Activated CD4-positive, alpha-beta T cell treated with anti-CD3 and anti-CD28 coated beads, Interleukin-2, amount 50 U/mL, for 48 hours (primary cell): Measurements from ENCODE around the gene BMPR1B.

Experiments
- DNase-seq, 2 experiments: peaks; one replicate each; pipeline ENCODE4 v3.0.0-alpha.2; 2020

Gene BMPR1B

DNA sequence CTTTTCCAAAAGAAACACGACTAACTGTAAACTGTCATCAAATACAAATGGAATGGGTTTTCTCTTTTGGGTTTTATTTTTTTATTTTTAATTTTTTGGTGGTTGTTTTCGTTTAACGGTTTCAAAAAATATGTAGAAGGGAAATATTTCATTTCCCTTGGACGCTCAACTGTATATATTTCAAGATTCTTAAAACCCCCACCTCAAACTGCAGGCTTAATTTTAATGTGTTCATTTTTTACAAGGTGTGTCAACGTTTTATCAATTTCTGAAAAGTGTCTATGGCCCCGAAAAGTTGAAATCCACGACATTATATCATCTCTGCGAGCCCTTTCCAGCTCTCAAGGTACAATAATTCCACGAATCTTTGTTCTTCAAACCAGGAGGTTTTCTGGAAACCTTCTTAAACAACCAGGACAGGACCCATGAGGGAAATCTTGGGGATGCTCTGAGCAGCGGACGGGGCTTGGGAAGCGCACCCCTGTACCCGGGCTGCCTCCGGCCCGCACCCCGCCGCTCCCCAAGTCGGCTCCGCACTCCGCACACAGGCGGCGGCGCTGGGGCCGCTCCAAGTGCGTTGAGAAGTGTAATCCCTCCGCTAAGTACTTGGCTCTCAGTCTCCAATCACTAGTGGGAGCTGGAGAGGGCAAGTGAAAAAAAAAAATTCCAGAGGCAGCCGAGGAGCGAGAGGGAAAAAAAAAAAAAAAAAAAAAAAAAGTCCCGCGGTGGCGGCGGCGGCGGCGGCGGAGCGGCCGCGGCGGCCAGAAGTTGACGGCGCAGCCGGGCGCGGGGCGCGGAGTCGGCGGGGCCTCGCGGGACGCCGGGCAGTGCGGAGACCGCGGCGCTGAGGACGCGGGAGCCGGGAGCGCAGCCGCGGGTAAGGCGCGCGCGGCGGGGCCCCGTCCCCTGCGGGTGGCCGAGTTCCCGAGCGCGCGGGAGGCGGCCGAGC lies at the start of gene BMPR1B:
TSS of gene BMPR1B (plus strand) at position 764 of the 949 bp plus-strand sequence. CDS start 346,470 bp downstream, outside the sequence.
- DNase-seq = no peak

GRCh38 chr4:94711635-94712034 lies 46.1 kb upstream of the BMPR1B start:
- no peak for DNase-seq

DNA sequence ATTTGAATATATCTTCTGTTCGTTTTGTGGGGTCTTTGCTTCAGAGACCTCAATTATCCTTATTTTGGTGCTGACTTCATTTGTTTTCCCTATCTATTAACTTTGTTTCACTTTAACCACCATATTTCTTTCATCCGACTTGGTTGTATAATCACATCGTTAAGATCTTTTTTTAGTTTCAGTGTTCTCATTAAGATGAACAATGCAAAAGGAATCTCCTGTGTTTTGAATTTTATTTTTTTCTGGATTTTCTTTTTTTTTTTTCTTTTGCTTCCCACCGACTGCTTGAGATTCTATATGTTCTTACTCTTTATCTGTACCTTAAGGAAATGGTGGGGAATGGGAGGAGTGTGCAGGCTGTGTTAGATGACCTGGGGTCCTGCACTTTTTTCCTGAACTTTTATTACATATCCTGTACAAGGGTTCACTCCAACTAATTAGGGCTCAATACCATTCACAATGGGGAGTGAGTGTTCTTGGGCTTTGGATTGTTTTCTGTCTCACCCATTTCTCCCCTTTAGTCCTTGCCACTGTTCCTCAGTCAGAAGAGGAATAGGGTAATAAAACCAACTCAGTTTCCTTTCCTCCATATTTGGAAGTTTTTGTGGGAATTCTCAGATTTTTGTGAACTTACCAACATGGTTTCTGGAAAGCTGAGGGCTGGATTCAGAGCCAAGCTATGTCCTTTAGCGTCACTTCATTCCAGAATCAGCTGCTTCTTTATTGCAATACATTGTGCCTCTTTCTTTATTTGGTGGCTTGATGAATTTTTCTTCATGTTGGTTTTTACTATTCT lies 43.2 kb upstream of the BMPR1B start:
- no peak for DNase-seq

DNA sequence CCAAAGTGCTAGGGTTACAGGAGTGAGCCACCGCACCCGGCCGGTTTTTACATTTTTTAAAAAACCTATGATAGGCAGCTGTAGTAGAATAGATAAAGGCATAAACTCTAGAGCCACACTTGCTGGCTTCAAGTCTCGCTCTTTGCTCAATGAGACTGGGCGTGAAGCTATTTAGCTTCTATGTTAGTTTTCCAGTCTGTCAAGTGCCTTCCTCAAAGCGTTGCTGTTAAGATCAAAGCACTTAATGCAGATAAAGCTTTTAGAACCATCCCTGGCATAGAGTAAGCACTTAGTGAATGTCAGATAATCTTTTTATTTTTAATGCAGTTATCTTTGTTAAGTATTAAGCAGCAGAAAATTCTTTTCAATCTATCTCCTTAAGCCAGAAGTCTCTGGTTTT lies 42.0 kb upstream of the BMPR1B start:
- no peak for DNase-seq

- no peak for DNase-seq
These were observed 36.4 kb upstream of the BMPR1B start for GRCh38 chr4:94721310-94721709.

DNA sequence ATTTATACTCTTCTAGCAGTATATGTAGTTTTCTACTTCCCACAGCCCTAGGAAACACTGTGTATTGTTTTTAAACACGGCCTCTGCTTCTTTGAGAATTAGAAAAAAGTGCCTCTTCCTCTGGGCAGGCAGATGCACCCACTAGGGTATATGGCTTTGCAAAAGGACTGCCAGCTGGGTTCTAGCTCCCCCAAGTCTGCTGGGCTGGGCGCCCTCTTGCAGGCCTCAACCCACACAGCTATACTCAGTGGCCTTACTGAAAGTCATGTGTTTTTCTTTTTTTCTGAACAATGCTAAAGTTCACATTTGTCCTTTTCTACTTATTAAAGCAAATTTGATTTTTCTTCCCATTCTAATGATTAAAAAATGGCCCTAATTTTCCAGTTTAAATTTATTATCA lies 35.5 kb upstream of the BMPR1B start:
- DNase-seq = no peak

GRCh38 chr4:94722748-94723147 lies 35.0 kb upstream of the BMPR1B start:
- no peak for DNase-seq

DNA sequence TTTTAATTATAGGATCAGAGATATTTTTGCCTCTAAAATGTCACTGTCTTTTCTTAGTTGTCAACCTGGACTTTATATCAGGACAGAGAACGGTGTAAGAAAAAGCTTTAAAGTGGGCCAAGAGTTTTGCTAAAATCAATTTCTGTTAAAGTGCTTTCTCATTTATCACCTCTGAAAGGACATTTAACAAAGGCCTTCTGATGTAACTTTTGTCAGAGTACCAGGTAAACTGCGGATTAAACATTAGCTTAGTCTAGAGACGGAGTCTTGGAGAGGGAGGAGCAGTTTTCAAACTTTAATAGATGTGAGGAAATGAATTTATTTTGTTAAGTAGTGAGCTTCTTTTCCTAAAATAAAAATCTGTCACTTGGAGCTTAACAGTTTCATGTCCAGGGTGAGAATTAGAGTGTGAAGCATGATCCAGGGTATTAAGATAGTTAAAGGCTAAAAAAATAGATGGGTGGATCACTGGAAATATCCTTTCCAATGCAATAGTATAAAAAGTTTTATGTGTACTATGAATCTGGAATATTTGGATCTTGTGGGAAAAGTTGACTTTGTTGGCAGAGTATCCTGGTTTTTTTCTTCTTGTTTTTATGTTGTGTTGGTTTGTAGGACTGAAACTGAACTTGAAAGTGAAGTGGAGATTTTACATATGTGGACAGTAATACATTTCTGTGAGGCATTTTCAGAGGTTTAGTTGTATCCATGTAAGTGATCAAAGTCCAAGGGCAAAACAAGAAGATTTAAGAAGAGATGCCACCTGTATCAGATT lies 33.6 kb upstream of the BMPR1B start:
- DNase-seq = no peak

GRCh38 chr4:94726524-94727123 lies 31.1 kb upstream of the BMPR1B start:
- no peak for DNase-seq

GRCh38 chr4:94728056-94728766 lies 29.5 kb upstream of the BMPR1B start:
- no peak for DNase-seq

DNA sequence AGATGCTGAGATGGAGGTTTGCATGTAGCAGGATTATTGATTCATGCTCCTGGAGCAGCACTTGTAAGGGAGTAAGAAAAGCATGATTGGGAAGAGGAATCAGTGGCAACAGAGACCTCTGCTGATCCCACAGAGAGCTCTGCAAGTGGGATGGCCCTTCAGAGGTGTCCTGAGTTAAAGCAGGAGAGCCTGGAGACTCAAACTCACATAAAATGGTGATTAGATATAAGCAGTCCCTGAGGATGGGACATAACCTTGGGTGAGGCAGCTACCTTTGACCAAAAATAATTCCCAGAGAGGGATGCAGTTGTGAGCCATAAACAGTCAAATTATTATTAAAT lies 25.4 kb upstream of the BMPR1B start:
- DNase-seq = no peak

DNA sequence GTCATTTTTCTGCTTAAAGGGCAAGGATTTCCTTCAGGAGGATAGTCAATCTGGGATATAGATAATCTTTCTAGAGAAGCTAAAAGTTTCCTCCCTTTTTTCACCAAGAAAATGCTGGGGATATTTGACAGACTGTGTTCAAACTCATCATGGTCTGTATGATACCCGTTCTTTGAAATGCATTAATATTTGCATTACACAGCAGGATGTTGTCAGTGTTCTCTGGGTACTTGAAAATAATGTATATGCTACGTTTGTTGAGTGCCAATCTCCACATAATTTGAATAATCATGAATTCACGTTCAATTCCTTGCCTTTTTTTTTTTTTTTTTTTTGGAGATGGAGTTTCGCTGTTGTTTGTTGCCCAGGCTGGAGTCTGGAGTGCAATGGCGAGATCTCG lies 18.0 kb upstream of the BMPR1B start:
- no peak for DNase-seq

- DNase-seq = no peak
These were observed 16.5 kb upstream of the BMPR1B start for GRCh38 chr4:94741304-94741703.

DNA sequence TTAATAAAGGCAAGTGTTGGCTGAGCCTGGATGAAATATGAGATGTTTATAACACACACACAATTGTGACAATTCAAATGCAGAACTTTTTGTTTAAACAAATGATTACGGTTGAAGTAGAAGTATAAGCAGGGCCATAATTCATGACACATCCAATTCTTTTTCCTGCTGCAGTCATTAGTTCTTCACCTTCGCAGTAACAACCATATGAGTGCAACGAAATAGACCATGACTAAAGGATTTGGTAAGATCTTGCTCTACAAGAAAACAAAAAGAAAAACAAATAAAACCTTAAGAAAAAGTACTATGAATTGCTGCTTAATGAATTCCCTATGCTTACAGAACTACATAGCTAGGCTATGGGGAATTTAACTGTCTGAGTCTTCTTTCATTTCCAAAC lies 13.9 kb upstream of the BMPR1B start:
- DNase-seq = no peak

- no peak for DNase-seq
These were observed 12.9 kb upstream of the BMPR1B start for GRCh38 chr4:94744850-94745249.

GRCh38 chr4:94746746-94747145 lies 11.0 kb upstream of the BMPR1B start:
- no peak for DNase-seq

DNA sequence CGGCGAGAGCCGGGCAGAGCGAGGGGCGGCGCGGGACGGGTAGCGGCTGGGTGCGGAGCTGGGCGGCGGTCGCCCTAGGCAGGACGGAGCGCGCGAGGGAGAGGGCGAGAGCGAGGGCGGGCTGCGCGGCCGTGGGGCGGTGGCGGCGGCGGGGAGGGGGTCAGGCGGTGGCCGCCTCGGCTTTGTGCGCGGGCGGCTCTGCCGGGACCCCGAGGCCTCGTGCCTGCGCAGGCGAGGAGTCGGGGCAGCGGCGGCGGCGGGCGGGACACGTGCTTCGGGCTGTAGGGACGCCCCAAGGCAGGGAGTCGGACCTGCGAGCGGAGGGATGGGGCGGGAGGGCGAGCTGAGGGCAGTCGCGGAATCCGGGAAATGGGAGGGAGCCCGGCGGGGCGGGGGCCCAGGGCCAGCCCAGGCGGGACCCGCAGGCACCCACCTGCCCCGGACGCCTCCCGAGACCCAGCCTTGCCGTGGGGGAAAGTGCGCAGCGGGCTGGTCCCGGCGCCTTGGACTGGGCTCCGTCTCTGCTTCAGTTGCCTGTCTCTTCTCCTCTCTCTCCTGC lies 465 bp downstream of the BMPR1B start:
- peak; percentile 2 to 11 for DNase-seq

DNA sequence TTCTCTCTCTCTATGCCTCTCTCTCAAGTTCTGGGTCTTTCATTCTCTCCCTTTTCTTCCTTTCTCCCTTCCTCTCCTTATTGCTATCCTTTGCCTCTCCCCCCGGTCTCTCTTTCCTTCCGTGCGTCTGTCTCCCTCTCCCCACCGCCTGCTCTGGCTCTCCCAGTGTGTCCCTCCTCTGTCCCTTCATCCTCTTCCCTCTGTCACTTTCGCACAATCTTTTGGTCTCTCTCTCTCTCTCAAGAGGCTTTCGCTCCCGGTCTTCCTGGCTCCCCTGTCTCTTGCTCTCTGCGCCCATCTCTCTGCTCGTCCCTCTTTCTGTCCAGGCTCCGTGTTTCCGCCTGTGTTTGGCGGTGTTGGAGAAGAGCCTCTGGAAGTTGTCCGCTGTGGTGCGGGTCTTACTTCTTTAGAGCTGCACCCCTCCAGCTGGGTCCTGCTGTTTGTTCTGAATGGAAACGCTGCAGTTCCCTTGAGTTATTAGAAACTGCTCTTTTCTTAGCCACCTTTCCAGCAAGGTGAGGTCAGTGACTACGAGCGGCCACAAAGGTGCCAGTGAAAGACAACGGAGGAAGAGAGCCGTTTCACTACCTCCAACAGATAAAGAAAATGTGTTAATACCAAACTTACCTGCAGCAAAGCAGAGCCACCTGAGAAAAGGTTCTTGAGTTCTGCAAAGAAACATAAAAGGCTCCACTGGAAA lies 1.1 kb downstream of the BMPR1B start:
- DNase-seq = no peak

DNA sequence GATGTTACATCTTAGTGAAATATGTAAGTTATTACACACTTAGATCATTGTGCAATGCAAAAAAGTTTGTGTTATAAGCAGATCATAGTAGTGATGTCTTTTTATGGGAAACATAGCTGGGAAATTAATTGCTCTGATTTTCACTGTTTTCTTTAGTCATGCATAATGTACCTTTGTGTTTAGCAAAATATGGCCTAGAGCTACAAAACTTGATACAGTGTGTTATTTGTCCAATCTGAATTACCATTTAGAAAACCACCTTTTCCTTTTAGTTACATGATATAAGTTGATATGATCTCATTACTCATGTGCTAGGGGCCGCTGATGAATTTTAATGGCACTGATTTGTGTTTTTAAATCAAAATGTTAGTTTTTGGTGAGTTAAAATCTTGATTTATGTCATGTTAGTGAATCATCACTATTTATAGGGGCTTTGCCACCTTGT lies 2.0 kb downstream of the BMPR1B start:
- DNase-seq = no peak

DNA sequence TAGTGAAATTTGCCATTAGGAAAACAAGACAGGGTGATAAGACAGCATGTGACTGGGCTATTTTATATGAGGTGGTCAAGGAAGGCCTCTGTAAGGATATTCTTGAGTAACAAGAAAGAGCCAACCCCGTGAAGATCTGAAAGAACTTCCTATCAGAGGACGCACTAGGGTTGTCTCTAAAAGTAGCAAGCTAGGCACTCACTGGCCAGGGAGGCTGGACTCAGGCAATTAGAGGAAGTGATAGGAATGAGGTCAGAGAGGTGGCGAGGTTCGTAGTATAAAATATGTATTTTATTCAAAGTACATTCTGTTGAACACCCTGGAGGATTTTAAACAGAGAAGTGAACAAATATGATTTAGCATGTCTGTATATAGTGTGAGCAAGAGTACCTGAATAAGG lies 4.6 kb downstream of the BMPR1B start:
- no peak for DNase-seq

- no peak for DNase-seq
These were observed 5.2 kb downstream of the BMPR1B start for GRCh38 chr4:94763005-94763404.
